ENCODE data around the gene CAMTA2.
"Not testable (repeated sequence)": the region's sequence is repeated elsewhere in the genome, so short reads cannot be mapped to it uniquely, and the experiment has no call there.

CAMTA2 gene

DNA sequence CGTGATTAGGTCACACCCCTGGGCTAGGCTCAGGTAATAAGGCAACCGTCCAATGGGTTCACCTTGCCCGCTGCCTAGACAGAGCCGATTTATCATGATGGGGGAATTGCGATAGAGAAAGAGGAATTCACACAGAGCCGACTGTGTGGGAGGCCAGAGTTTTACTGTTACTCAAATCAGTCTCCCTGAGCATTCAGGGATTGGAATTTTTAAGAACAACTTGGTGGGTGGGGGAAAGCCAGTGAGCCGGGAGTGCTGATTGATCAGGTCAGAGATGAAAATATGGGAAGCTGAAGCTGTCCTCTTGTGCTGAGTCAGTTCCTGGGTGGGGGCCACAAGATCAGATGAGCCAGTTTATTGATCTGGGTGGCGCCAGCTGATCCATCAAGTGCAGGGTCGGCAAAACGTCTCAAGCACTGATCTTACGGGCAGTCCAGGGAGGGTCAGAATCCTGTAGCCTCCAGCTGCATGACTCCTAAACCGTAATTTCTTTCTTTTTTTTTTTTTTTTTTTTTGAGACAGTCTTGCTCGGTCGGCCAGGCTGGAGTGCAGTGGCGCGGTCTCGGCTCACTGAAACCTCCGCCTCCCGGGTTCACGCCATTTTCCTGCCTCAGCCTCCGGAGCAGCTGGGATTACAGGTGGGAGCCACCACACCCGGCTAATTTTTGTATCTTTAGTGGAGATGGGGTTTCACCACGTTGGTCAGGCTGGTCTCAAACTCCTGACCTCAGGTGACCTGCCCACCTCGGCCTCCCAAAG is 60.7 kb downstream of the CAMTA2 start:
- not testable (repeated sequence) for DNase-seq

DNA sequence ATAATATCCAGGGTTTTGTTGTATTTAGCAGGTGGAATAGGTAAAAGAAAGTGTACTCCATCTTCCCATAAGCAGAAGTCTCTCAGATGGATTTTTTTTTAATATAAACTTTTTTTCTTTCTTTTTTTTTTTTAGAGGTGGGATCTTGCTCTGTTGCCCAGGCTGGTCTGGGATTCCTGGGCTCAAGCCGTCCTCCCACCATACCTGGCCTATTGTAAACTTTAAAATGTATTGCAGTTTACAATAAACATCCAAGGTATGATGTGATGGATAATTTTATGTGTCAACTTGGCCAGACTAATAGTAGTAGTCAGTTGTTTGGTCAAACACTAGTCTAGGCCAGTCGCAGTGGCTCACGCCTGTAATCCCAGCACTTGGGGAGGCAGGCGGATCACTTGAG is 66.2 kb downstream of the CAMTA2 start:
- no peak for DNase-seq

DNA sequence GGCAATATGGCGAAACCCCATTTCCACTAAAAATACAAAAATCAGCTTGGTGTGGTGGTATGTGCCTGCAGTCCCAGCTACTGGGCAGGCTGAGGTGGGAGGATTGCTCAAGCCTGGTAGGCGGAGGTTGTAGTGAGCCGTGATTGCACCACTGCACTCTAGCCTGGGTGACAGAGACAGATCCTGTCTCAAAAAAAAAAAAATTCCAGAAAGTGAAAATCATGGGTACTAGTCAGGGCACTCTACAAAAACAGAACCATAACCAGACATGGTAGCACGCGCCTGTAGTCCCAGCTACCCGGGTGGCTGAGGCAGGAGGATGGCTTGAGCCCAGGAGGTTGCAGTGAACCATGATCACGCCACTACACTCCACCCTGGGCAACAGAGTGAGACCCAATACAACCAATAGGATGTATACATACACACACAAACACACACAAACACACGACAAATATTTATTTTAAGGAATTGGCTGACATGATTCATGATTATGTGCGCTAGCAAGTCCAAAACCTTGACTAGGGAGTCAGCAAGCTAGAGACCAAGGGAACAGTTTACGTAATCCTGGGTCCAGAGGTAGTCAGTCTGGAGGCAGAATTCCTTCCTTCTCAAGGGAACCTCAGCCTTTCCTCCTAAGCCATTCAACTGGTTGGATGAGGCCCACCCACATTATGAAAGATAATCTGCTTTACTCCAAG is 67.0 kb downstream of the CAMTA2 start:
- DNase-seq, result no peak

DNA sequence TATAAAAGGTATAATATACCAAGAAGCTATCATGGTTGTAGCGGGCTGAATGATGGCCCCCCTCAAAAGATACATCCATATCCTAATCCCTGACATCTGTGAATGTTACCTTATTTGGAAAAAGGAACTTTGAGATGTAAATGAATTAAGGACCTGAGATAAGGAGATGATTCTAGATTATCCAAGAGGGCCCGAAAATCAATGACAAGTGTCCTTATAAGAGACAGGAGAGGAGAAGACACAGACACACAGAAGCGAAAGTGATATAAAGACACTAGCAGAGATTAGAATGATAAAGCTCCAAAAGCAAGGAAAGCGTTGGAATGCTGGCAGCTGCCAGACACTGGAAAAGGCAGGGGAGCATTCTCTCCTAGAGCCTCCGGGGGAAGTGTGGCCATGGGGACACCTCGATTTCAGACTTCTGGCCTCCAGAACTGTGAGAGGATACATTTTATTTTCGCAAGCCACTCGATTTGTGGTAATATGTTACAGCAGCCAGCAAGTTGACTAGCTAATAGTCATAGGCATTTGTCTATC is 67.9 kb downstream of the CAMTA2 start:
- DNase-seq, result no peak

Measured in stimulated activated CD4-positive, alpha-beta T cell treated with anti-CD3 and anti-CD28 coated beads, Interleukin-12 subunit alpha, Interleukin-12 subunit beta, amount 100 ng/mL, for 4 hours (primary cell).